Measurements from ENCODE around the gene LLGL2. TPM values are rescaled to one million over a fixed set of nuclear protein-coding genes. Genes with fewer than 3 reads are reported as not detected.
A peak's percentile ranks its signal among the peaks of the same experiment; 100 is the strongest.

The LLGL2 gene
- total and polyA plus RNA-seq, 10 of the 15 experiments (the other 5 are each of a cell fraction or from before 2014, with no cell fraction given) = 0.21 to 9.9 (median 4.5) TPM

GRCh38 chr17:75518201-75518600, 7.3 kb upstream of the LLGL2 start:
- DNase-seq (ENCODE audit: low read depth, low spot score) = peak; percentile 28
- ChIA-PET SMC1A (ENCODE audit: uncharacterized antibody, unreplicated experiment) (interaction anchor here (0.8 to 1.8 kb wide), 5 partner anchors 25 to 229 kb away, joined by 3 to 4 read pairs (median 4); partner anchors contain the start of genes SLC25A19 and TMEM94), RAD21 (ENCODE audit: unreplicated experiment) (no interaction called here), POLR2A (interaction anchor here (0.7 to 1.4 kb wide), 3 partner anchors 21 to 122 kb away, joined by 3 to 5 read pairs (median 4); no protein-coding TSS in a partner anchor), CTCF (interaction anchor here (0.6 to 1.8 kb wide), 6 partner anchors 10 to 96 kb away, joined by 3 to 7 read pairs (median 3); partner anchors contain the start of gene TMEM94)
- WGBS (ENCODE audit: insufficient coverage, insufficient replicate concordance, low lambda C conversion rate, missing lambda C conversion rate) = 17% methylated on average over 3 of the region's 3 CpGs
- Histone ChIP-seq H3K9ac (ENCODE audit: control insufficient read depth, insufficient read depth, low read length) (peak overlapping the region; percentile 59), H3K79me2 (ENCODE audit: control insufficient read depth, insufficient read depth, low read length) (peaks cover 14% of the 10 kb centered on the region), H3K4me2 (ENCODE audit: control insufficient read depth, insufficient read depth) (peak overlapping the region; percentile 64), H2AFZ (ENCODE audit: control insufficient read depth, low read depth, low read length) (peak overlapping the region; percentile 41), H3K36me3 (ENCODE audit: control insufficient read depth in 2 of 2, insufficient read depth in 2 of 2, low read length in 1 of 2) (peaks cover 0 to 2% of the 10 kb centered on the region in 2 experiments; a peak in 3 of 4 replicates), H3K27me3 (replicated peaks in 1 of 2; ENCODE audit: control insufficient read depth in 2 of 2, insufficient read depth in 2 of 2, low read length in 1 of 2) (no peaks in the 10 kb centered on the region), H3K9me3 (replicated peaks; ENCODE audit: control insufficient read depth, insufficient read depth, low read length) (no peaks in the 10 kb centered on the region), H3K27ac (ENCODE audit: control insufficient read depth, insufficient read depth) (peak overlapping the region; percentile 62), H3K4me3 (peak overlapping the region; percentile 57; the same call in 1 of the 2 replicates), H3K4me1 (ENCODE audit: control insufficient read depth, insufficient read depth, low read length) (peaks cover 20% of the 10 kb centered on the region), H4K20me1 (ENCODE audit: control insufficient read depth, insufficient read depth) (no peaks in the 10 kb centered on the region)
- FAIRE-seq = peak; percentile 95
- in situ Hi-C loops (cut with MboI) = no loop called here
- TF ChIP-seq E2F8 (IDR thresholded peaks at IDR 0.05; ENCODE audit: low read depth, partially characterized antibody) (no peak), NFYB (IDR thresholded peaks at IDR 0.05; ENCODE audit: insufficient read depth, low read depth, low read length) (no peak), MXI1 (IDR thresholded peaks at IDR 0.05; ENCODE audit: low read depth, low read length) (no peak), RCOR1 (conservative IDR thresholded peaks at IDR 0.05; ENCODE audit: low read depth, low read length) (no peak), YBX1 (IDR thresholded peaks at IDR 0.05) (no peak), ETV6 (conservative IDR thresholded peaks at IDR 0.05 in 1 of 2, IDR thresholded peaks at IDR 0.05 in 1 of 2; ENCODE audit: borderline replicate concordance in 1 of 2, low read depth in 1 of 2) (no peak), RUNX3 (IDR thresholded peaks at IDR 0.05; ENCODE audit: low read length) (peak; percentile 84), RB1 (IDR thresholded peaks at IDR 0.05; ENCODE audit: borderline replicate concordance) (no peak), MEF2B (IDR thresholded peaks at IDR 0.05; ENCODE audit: partially characterized antibody, poor library complexity, severe bottlenecking) (peak; percentile 25), PRDM15 (CRISPR knock-in tag; IDR thresholded peaks at IDR 0.05) (no peak), ATF2 (IDR thresholded peaks at IDR 0.05; ENCODE audit: low read length) (no peak), SPI1 (IDR thresholded peaks at IDR 0.05; ENCODE audit: borderline replicate concordance, insufficient read depth, low read depth, low read length) (peak; percentile 82), NRF1 (conservative IDR thresholded peaks at IDR 0.05; ENCODE audit: low read depth, low read length) (no peak), ZNF24 (IDR thresholded peaks at IDR 0.05) (no peak)
- no TSS peak for BruUV-seq (replicated peaks)
- intact Hi-C loops (cut with micrococcal nuclease; ENCODE audit: unreplicated experiment) = loop anchor here (10.0 kb wide), 1 partner anchor 253 kb away; the partner anchor contains the start of genes GGA3 and MRPS7
- peak; percentile 40 for ATAC-seq
